ENCODE data around the gene LONP1. TPM values are rescaled to one million over a fixed set of nuclear protein-coding genes. Genes with fewer than 3 reads are reported as not detected.
"Not testable (repeated sequence)": the region's sequence is repeated elsewhere in the genome, so short reads cannot be mapped to it uniquely, and the experiment has no call there.

LONP1 gene, protein sequence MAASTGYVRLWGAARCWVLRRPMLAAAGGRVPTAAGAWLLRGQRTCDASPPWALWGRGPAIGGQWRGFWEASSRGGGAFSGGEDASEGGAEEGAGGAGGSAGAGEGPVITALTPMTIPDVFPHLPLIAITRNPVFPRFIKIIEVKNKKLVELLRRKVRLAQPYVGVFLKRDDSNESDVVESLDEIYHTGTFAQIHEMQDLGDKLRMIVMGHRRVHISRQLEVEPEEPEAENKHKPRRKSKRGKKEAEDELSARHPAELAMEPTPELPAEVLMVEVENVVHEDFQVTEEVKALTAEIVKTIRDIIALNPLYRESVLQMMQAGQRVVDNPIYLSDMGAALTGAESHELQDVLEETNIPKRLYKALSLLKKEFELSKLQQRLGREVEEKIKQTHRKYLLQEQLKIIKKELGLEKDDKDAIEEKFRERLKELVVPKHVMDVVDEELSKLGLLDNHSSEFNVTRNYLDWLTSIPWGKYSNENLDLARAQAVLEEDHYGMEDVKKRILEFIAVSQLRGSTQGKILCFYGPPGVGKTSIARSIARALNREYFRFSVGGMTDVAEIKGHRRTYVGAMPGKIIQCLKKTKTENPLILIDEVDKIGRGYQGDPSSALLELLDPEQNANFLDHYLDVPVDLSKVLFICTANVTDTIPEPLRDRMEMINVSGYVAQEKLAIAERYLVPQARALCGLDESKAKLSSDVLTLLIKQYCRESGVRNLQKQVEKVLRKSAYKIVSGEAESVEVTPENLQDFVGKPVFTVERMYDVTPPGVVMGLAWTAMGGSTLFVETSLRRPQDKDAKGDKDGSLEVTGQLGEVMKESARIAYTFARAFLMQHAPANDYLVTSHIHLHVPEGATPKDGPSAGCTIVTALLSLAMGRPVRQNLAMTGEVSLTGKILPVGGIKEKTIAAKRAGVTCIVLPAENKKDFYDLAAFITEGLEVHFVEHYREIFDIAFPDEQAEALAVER
- total RNA-seq (2014; rRNA removed; shearing (Covaris generic)): 119 and 126 TPM in 2 replicates

GRCh38 chr19:5719961-5720790, at the start of gene LONP1, which contains the start of gene CATSPERD:
Gene LONP1 (minus strand): TSS chr19:5720146. CDS start chr19:5720132, 14 bp downstream.
Gene CATSPERD (plus strand): TSS chr19:5720637. CDS start chr19:5720738, 101 bp downstream.
- DNase-seq: peak; percentile 100
- Histone ChIP-seq H3K36me3 (replicated peaks; ENCODE audit: control insufficient read depth, insufficient read depth, low read length) (peaks cover 2% of the 10 kb centered on the region), H3K4me3 (ENCODE audit: insufficient read depth, low read depth, low read length) (peak within 1 kb of the TSS; percentile 94), H3K27me3 (ENCODE audit: control insufficient read depth, insufficient read depth, low read length) (no peaks in the 10 kb centered on the region)

GRCh38 chr19:5767949-5768348, 48.0 kb upstream of the LONP1 start:
- H3K36me3 ChIP-seq (replicated peaks; ENCODE audit: control insufficient read depth, insufficient read depth, low read length): no peaks in the 10 kb centered on the region
- H3K4me3 ChIP-seq (ENCODE audit: insufficient read depth, low read depth, low read length): no peak overlapping the region
- DNase-seq: peak; percentile 18
- no peaks in the 10 kb centered on the region for H3K27me3 ChIP-seq (ENCODE audit: control insufficient read depth, insufficient read depth, low read length)

DNA sequence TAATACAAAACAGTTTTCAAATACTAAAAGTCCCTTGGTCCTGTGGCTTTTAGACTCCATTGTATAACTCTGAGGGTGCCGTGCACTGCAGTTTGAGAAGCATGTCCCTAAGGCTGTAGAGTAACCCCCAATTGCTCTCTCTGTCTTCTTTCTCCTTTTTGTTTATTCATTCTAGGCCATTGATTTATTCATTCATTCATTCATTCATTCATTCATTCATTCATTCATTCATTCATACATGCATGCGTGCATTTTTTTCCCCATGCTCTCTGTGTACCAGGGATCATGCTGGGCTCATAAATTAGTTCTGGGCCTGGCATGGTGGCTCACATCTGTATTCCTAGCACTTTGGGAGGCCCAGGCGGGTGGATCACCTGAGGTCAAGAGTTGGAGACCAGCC, 45.3 kb upstream of the LONP1 start:
- H3K27me3 ChIP-seq (ENCODE audit: control insufficient read depth, insufficient read depth, low read length): no peaks in the 10 kb centered on the region
- no peak for DNase-seq
- H3K4me3 ChIP-seq (ENCODE audit: insufficient read depth, low read depth, low read length): no peak overlapping the region
- H3K36me3 ChIP-seq (replicated peaks; ENCODE audit: control insufficient read depth, insufficient read depth, low read length): no peaks in the 10 kb centered on the region

- Histone ChIP-seq H3K36me3 (replicated peaks; ENCODE audit: control insufficient read depth, insufficient read depth, low read length) (no peaks in the 10 kb centered on the region), H3K27me3 (ENCODE audit: control insufficient read depth, insufficient read depth, low read length) (no peaks in the 10 kb centered on the region), H3K4me3 (ENCODE audit: insufficient read depth, low read depth, low read length) (no peak overlapping the region)
- no peak for DNase-seq
Observed at GRCh38 chr19:5762608-5763217, 42.8 kb upstream of the LONP1 start.

DNA sequence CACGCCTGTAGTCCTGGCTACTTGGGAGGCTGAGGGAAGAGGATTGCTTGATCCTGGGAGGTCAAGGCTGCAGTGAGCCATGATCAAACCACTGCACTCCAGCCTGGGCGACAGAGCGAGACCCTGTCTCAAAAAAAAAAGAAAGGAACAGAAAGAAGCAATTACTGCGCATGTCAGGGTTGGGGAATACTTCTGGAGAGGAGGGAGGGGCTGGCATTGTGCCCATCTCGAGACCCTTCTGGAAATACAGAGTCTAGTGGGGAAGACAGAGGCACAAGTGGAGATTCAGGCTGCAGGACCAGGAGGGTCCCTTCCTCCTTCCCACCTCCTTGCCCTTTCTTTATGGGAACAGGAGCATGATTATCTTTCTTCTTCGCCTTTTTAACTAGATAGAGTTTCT, 33.8 kb upstream of the LONP1 start:
- H3K4me3 ChIP-seq (ENCODE audit: insufficient read depth, low read depth, low read length): no peak overlapping the region
- no peaks in the 10 kb centered on the region for H3K27me3 ChIP-seq (ENCODE audit: control insufficient read depth, insufficient read depth, low read length)
- H3K36me3 ChIP-seq (replicated peaks; ENCODE audit: control insufficient read depth, insufficient read depth, low read length): no peaks in the 10 kb centered on the region
- DNase-seq: no peak

DNA sequence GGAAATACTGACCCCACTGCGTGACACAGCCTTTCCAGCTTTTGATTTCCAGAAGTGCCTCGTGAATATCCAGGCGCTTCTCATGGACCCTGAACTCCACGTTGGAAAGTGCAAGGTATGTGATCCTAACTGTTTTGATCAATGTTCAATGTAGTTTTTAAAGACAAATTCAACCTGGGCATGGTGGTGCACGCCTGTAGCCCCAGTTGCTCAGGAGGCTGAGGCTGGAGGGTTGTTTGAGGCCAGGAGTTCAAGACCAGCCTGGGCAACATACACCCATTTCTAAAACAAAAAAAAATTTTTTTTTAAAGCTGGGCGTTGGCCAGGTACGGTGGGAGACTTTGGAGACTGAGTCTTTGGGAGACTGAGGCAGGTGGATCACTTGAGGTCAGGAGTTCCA, 31.8 kb upstream of the LONP1 start:
- no peak overlapping the region for H3K4me3 ChIP-seq (ENCODE audit: insufficient read depth, low read depth, low read length)
- no peak for DNase-seq
- H3K36me3 ChIP-seq (replicated peaks; ENCODE audit: control insufficient read depth, insufficient read depth, low read length): no peaks in the 10 kb centered on the region
- H3K27me3 ChIP-seq (ENCODE audit: control insufficient read depth, insufficient read depth, low read length): no peaks in the 10 kb centered on the region

- DNase-seq: no peak
- H3K36me3 ChIP-seq (replicated peaks; ENCODE audit: control insufficient read depth, insufficient read depth, low read length): no peaks in the 10 kb centered on the region
- no peaks in the 10 kb centered on the region for H3K27me3 ChIP-seq (ENCODE audit: control insufficient read depth, insufficient read depth, low read length)
- H3K4me3 ChIP-seq (ENCODE audit: insufficient read depth, low read depth, low read length): no peak overlapping the region
Observed at GRCh38 chr19:5749505-5749904, 29.6 kb upstream of the LONP1 start.

DNA sequence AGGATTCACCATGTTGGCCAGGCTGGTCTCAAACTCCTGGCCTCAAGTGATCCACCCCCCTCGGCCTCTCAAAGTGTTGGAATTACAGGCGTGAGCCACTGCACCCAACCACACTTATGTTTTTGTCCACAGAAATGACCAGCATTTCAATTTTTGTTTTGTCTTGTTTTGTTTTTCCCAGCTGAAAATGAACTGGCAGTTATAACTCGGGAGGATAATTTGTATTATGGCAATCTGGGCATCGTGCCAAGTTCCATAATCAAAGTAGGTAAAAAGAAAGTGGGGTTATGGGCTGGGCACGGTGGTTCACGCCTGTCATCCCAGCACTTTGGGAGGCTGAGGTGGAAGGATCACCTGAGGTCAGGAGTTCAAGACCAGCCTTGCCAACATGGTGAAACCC, 29.0 kb upstream of the LONP1 start:
- not testable (repeated sequence) for H3K4me3 ChIP-seq (ENCODE audit: insufficient read depth, low read depth, low read length); DNase-seq; H3K36me3 ChIP-seq (replicated peaks; ENCODE audit: control insufficient read depth, insufficient read depth, low read length); H3K27me3 ChIP-seq (ENCODE audit: control insufficient read depth, insufficient read depth, low read length)

- H3K27me3 ChIP-seq (ENCODE audit: control insufficient read depth, insufficient read depth, low read length); H3K4me3 ChIP-seq (ENCODE audit: insufficient read depth, low read depth, low read length); DNase-seq; H3K36me3 ChIP-seq (replicated peaks; ENCODE audit: control insufficient read depth, insufficient read depth, low read length): not testable (repeated sequence)
Observed at GRCh38 chr19:5744999-5745398, 25.1 kb upstream of the LONP1 start.

- no peak for DNase-seq
- Histone ChIP-seq H3K4me3 (ENCODE audit: insufficient read depth, low read depth, low read length) (no peak overlapping the region), H3K27me3 (ENCODE audit: control insufficient read depth, insufficient read depth, low read length) (no peaks in the 10 kb centered on the region), H3K36me3 (replicated peaks; ENCODE audit: control insufficient read depth, insufficient read depth, low read length) (no peaks in the 10 kb centered on the region)
Observed at GRCh38 chr19:5743630-5744029, 23.7 kb upstream of the LONP1 start.

- no peaks in the 10 kb centered on the region for H3K27me3 ChIP-seq (ENCODE audit: control insufficient read depth, insufficient read depth, low read length)
- H3K36me3 ChIP-seq (replicated peaks; ENCODE audit: control insufficient read depth, insufficient read depth, low read length): no peaks in the 10 kb centered on the region
- H3K4me3 ChIP-seq (ENCODE audit: insufficient read depth, low read depth, low read length): no peak overlapping the region
- no peak for DNase-seq
Observed at GRCh38 chr19:5742051-5742450, 22.1 kb upstream of the LONP1 start.

DNA sequence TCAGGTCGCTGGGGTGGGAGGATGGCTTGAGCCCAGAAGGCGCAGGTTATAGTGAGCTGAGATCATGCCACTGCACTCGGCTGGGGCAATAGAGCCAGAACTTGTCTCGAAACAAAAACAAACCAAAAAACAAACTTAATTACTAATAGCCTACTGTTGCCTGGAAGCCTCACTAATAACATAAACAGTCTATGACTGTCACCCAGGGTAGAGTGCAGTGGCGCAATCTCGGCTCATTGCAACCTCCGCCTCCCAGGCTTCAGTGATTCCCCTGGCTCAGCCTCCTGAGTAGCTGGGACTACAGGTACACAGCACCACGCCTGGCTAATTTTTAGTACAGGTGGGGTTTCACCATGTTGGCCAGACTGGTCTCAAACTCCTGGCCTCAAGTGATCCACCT, 18.5 kb upstream of the LONP1 start:
- no peaks in the 10 kb centered on the region for H3K36me3 ChIP-seq (replicated peaks; ENCODE audit: control insufficient read depth, insufficient read depth, low read length)
- no peak overlapping the region for H3K4me3 ChIP-seq (ENCODE audit: insufficient read depth, low read depth, low read length)
- H3K27me3 ChIP-seq (ENCODE audit: control insufficient read depth, insufficient read depth, low read length): no peaks in the 10 kb centered on the region
- no peak for DNase-seq

GRCh38 chr19:5733172-5733571, 13.2 kb upstream of the LONP1 start:
- H3K27me3 ChIP-seq (ENCODE audit: control insufficient read depth, insufficient read depth, low read length); DNase-seq; H3K36me3 ChIP-seq (replicated peaks; ENCODE audit: control insufficient read depth, insufficient read depth, low read length); H3K4me3 ChIP-seq (ENCODE audit: insufficient read depth, low read depth, low read length): not testable (repeated sequence)

Measured in H7 (cell line).